Measurements from ENCODE around the gene DYDC1.
"Not testable (repeated sequence)": the region's sequence is repeated elsewhere in the genome, so short reads cannot be mapped to it uniquely, and the experiment has no call there.

Gene DYDC1

GRCh38 chr10:80318742-80319141 is 37.8 kb downstream of the DYDC1 start:
- Histone ChIP-seq H3K4me3 (ENCODE audit: low read depth, low read length) (no peak overlapping the region), H3K36me3 (ENCODE audit: control insufficient read depth, insufficient read depth, low read length) (no peaks in the 10 kb centered on the region), H3K27me3 (ENCODE audit: control insufficient read depth, insufficient read depth, low read length) (no peaks in the 10 kb centered on the region), H3K27ac (ENCODE audit: low read depth, low read length) (no peak overlapping the region), H3K4me1 (ENCODE audit: control insufficient read depth, insufficient read depth, low read length) (no peaks in the 10 kb centered on the region), H3K9ac (ENCODE audit: low read depth, low read length) (no peak overlapping the region), H3K9me3 (ENCODE audit: control insufficient read depth, insufficient read depth, low read length) (no peaks in the 10 kb centered on the region)

DNA sequence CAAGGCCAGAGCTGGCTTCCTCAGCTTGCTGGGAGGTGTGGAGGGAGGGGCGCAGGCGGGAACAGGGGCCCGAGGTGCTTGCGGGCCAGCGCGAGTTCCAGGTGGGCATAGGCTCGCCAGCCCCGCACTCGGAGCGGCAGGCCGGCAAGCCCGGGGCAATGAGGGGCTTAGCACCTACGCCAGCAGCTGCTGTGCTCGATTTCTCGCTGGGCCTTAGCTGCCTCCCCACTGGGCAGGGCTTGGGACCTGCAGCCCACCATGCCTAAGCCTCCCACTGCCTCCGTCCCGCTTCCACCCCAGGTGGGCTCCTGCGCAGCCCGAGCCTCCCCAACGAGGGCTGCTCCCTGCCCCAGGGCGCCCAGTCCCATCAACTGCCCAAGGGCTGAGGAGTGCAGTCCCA is 41.2 kb downstream of the DYDC1 start:
- H3K27ac ChIP-seq (ENCODE audit: low read depth, low read length), result no peak overlapping the region
- no peaks in the 10 kb centered on the region for H3K36me3 ChIP-seq (ENCODE audit: control insufficient read depth, insufficient read depth, low read length)
- H3K27me3 ChIP-seq (ENCODE audit: control insufficient read depth, insufficient read depth, low read length), result no peaks in the 10 kb centered on the region

DNA sequence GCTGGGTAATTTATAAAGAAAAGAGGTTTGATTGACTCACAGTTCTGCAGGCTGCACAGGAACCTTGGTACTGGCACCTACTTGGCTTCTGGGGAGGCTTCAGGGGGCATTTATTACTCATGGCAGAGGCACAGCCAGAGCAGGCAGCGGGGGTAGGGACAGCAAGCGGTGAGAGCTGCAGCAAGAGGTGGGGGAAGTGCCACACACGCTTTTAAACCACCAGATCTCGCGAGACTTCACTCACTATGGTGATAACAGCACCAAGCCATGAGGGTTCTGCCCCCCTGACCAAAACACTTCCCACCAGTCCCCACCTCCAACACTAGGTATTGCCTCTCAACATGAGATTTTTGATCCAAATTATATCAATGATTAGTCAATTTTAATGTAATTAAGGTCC is 43.0 kb downstream of the DYDC1 start:
- no peaks in the 10 kb centered on the region for H3K4me1 ChIP-seq (ENCODE audit: control insufficient read depth, insufficient read depth, low read length)
- no peaks in the 10 kb centered on the region for H3K27me3 ChIP-seq (ENCODE audit: control insufficient read depth, insufficient read depth, low read length)

More for the DNA sequence above, 41.2 kb downstream of the DYDC1 start:
- Histone ChIP-seq H3K4me1 (ENCODE audit: control insufficient read depth, insufficient read depth, low read length) (no peaks in the 10 kb centered on the region), H3K9me3 (ENCODE audit: control insufficient read depth, insufficient read depth, low read length) (no peaks in the 10 kb centered on the region), H3K4me3 (ENCODE audit: low read depth, low read length) (no peak overlapping the region), H3K9ac (ENCODE audit: low read depth, low read length) (no peak overlapping the region)

DNA sequence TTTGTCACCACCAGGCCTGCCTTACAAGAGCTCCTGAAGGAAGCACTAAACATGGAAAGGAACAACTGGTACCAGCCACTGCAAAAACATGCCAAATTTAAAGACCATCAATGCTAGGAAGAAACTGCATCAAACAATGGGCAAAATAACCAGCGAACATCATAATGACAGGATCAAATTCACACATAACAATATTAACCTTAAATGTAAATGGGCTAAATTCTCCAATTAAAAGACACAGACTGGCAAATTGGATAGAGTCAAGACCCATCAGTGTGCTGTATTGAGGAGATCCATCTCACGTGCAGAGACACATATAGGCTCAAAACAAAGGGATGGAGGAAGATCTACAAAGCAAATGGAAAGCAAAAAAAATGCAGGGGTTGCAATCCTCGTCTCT is 50.6 kb downstream of the DYDC1 start:
- H3K4me3 ChIP-seq (ENCODE audit: low read depth, low read length); H3K9me3 ChIP-seq (ENCODE audit: control insufficient read depth, insufficient read depth, low read length); H3K27ac ChIP-seq (ENCODE audit: low read depth, low read length); H3K27me3 ChIP-seq (ENCODE audit: control insufficient read depth, insufficient read depth, low read length); H3K36me3 ChIP-seq (ENCODE audit: control insufficient read depth, insufficient read depth, low read length); H3K4me1 ChIP-seq (ENCODE audit: control insufficient read depth, insufficient read depth, low read length); H3K9ac ChIP-seq (ENCODE audit: low read depth, low read length): not testable (repeated sequence)

More for the DNA sequence above, 43.0 kb downstream of the DYDC1 start:
- Histone ChIP-seq H3K27ac (ENCODE audit: low read depth, low read length) (no peak overlapping the region), H3K9ac (ENCODE audit: low read depth, low read length) (no peak overlapping the region), H3K9me3 (ENCODE audit: control insufficient read depth, insufficient read depth, low read length) (no peaks in the 10 kb centered on the region), H3K4me3 (ENCODE audit: low read depth, low read length) (no peak overlapping the region), H3K36me3 (ENCODE audit: control insufficient read depth, insufficient read depth, low read length) (no peaks in the 10 kb centered on the region)

GRCh38 chr10:80296942-80297341 is 59.6 kb downstream of the DYDC1 start:
- no peaks in the 10 kb centered on the region for H3K27me3 ChIP-seq (ENCODE audit: control insufficient read depth, insufficient read depth, low read length)
- no peak overlapping the region for H3K4me3 ChIP-seq (ENCODE audit: low read depth, low read length)
- no peak overlapping the region for H3K9ac ChIP-seq (ENCODE audit: low read depth, low read length)
- H3K4me1 ChIP-seq (ENCODE audit: control insufficient read depth, insufficient read depth, low read length), result no peaks in the 10 kb centered on the region
- no peak overlapping the region for H3K27ac ChIP-seq (ENCODE audit: low read depth, low read length)
- no peaks in the 10 kb centered on the region for H3K9me3 ChIP-seq (ENCODE audit: control insufficient read depth, insufficient read depth, low read length)
- no peaks in the 10 kb centered on the region for H3K36me3 ChIP-seq (ENCODE audit: control insufficient read depth, insufficient read depth, low read length)

- Histone ChIP-seq H3K36me3 (ENCODE audit: control insufficient read depth, insufficient read depth, low read length) (no peaks in the 10 kb centered on the region), H3K4me3 (ENCODE audit: low read depth, low read length) (no peak overlapping the region), H3K9me3 (ENCODE audit: control insufficient read depth, insufficient read depth, low read length) (no peaks in the 10 kb centered on the region), H3K27ac (ENCODE audit: low read depth, low read length) (no peak overlapping the region), H3K9ac (ENCODE audit: low read depth, low read length) (no peak overlapping the region), H3K4me1 (ENCODE audit: control insufficient read depth, insufficient read depth, low read length) (peaks cover 9% of the 10 kb centered on the region), H3K27me3 (ENCODE audit: control insufficient read depth, insufficient read depth, low read length) (0 out of 2 replicates have a peak, but pooled peaks cover 2% of the 10 kb centered on the region)
Observed at GRCh38 chr10:80292607-80293239, 63.8 kb downstream of the DYDC1 start.

DNA sequence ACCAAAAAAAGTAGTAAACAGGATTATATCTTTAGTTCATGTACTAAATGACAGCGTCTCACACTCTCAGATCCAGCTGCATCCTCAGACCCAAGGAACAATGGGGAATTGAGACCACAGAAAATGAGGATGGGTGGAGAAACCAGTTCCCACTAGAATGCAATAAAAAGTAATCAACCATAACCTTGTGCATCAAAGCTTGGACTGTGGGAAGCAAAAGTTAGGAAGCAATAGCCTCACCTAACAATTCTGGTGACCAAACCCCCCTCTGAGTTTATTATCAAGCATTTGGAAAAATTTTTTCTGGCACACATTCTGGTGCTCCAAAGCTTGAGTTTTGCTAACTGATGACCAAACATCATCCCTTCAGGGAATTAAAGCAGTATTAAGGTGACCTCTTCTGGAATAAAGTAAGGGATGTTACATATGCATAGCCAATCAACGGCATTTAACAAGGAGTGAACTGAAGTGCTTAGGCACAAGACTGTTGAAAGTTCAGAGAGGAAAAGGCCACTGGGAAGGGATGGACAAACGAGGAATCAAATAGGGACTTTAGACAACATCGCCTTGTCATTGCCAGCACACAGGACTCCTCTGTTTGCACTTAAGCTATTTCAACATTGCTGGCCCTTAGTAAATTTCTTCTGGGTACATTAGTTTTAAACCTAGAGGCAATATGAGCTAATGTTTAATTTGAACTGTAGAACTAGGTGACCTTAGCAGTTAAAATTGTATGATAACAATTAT is 65.9 kb downstream of the DYDC1 start:
- H3K27me3 ChIP-seq (ENCODE audit: control insufficient read depth, insufficient read depth, low read length), result 0 out of 2 replicates have a peak, but pooled peaks cover 2% of the 10 kb centered on the region
- H3K9me3 ChIP-seq (ENCODE audit: control insufficient read depth, insufficient read depth, low read length), result no peaks in the 10 kb centered on the region
- H3K4me3 ChIP-seq (ENCODE audit: low read depth, low read length), result no peak overlapping the region
- H3K9ac ChIP-seq (ENCODE audit: low read depth, low read length), result no peak overlapping the region
- no peaks in the 10 kb centered on the region for H3K36me3 ChIP-seq (ENCODE audit: control insufficient read depth, insufficient read depth, low read length)
- H3K27ac ChIP-seq (ENCODE audit: low read depth, low read length), result peak overlapping the region; percentile 23
- H3K4me1 ChIP-seq (ENCODE audit: control insufficient read depth, insufficient read depth, low read length), result peaks cover 9% of the 10 kb centered on the region

- Histone ChIP-seq H3K4me3 (ENCODE audit: low read depth, low read length) (peak within 1 kb of the TSS; percentile 36), H3K36me3 (ENCODE audit: control insufficient read depth, insufficient read depth, low read length) (no peaks in the 10 kb centered on the region), H3K27ac (ENCODE audit: low read depth, low read length) (no peak within 1 kb of the TSS), H3K9ac (ENCODE audit: low read depth, low read length) (peak within 1 kb of the TSS; percentile 43; the same call in 1 of the 2 replicates), H3K9me3 (ENCODE audit: control insufficient read depth, insufficient read depth, low read length) (no peaks in the 10 kb centered on the region), H3K27me3 (ENCODE audit: control insufficient read depth, insufficient read depth, low read length) (0 out of 2 replicates have a peak, but pooled peaks cover 2% of the 10 kb centered on the region), H3K4me1 (ENCODE audit: control insufficient read depth, insufficient read depth, low read length) (peaks cover 9% of the 10 kb centered on the region)
Observed at GRCh38 chr10:80289451-80290287, 66.9 kb downstream of the DYDC1 start, which contains the start of gene MAT1A. Gene MAT1A, minus strand, starts transcription at chr10:80289658. Its CDS starts 235 bp downstream, at chr10:80289423.

DNA sequence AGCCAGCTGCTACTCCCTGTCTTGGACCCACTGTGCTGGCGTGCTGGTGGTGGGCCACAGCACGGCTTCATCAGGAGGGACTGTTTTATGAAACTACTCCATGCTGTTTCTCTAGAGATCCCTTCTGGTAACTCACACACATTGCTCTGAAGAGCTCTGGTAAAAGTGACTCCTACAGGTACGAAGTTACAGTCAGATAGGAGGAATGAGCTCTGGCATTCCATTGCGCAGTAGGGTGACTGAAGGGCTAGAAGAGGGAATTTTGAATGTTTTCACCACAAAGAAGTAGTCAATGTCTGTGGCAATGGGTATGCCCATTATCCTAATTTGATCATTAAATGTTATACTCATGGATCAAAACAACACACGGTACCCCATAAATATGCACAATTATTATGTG is 67.7 kb downstream of the DYDC1 start:
- Histone ChIP-seq H3K4me3 (ENCODE audit: low read depth, low read length) (no peak overlapping the region), H3K36me3 (ENCODE audit: control insufficient read depth, insufficient read depth, low read length) (no peaks in the 10 kb centered on the region), H3K4me1 (ENCODE audit: control insufficient read depth, insufficient read depth, low read length) (peaks cover 9% of the 10 kb centered on the region), H3K27me3 (ENCODE audit: control insufficient read depth, insufficient read depth, low read length) (0 out of 2 replicates have a peak, but pooled peaks cover 2% of the 10 kb centered on the region), H3K27ac (ENCODE audit: low read depth, low read length) (no peak overlapping the region), H3K9me3 (ENCODE audit: control insufficient read depth, insufficient read depth, low read length) (no peaks in the 10 kb centered on the region), H3K9ac (ENCODE audit: low read depth, low read length) (no peak overlapping the region)
